HK-2 (cell line): ENCODE results near the gene XRN1.

ENCODE experiments used
- DNase-seq: peaks from one replicate; pipeline ENCODE4 v3.0.0-alpha.2; 2018; ENCODE audit not compliant: unreplicated experiment

Gene XRN1

GRCh38 chr3:142268426-142268825 lies 179.4 kb downstream of the XRN1 start:
- DNase-seq: no peak

GRCh38 chr3:142267269-142267668 lies 180.6 kb downstream of the XRN1 start:
- DNase-seq: no peak

GRCh38 chr3:142263112-142263511 lies 184.7 kb downstream of the XRN1 start:
- no peak for DNase-seq

- DNase-seq: no peak
Observed at GRCh38 chr3:142259359-142259758, 188.5 kb downstream of the XRN1 start.

GRCh38 chr3:142256712-142257333 lies 191.0 kb downstream of the XRN1 start:
- no peak for DNase-seq
